ENCODE results near the gene SLC6A19.

The SLC6A19 gene

DNA sequence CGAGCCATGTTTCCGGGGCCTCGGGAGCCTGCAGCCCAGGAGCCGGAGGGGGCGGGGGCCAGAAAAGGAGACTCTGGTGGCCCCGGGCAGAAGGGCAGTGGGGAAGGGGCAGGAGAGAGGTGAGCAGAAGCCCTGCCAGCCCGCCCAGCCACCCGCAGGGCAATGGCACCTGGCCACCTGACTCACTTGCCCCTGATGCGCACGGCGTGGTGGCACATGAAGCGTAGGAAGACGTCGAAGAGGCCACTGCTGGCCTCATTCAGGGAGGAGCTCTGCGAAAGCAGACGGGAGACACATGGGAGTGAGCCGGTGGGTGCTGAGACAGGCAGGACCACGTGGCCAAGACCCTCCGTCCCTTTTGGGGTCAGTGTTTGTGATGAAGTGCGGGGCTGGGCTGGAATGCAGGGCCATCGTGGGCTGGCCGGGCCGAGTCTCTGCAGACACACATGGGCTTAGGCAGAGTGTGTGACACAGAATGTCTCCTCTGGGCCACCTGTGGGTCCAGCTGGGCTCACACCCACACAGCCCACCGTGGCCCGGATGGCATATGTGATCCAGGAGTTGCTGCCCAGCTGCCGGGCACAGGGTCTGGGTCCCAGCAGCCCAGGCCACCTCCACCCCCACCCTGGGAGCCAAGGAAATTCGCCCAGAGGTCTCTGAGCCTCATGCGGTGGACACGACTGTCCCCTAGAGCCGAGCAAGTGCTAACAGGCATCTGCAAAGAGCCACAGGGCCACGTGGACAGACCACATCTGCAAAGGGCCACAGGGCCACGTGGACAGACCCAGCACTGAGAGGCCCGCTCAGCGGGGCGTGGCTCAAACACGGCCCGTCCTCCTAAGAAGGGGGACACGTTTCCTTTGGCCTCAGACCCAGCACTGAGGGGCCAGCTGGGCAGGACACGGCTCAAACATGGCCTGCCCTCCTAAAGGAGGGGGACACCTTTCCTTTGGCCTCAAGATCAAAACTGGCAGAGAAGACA is 69.8 kb downstream of the SLC6A19 start:
- no peak for DNase-seq

DNA sequence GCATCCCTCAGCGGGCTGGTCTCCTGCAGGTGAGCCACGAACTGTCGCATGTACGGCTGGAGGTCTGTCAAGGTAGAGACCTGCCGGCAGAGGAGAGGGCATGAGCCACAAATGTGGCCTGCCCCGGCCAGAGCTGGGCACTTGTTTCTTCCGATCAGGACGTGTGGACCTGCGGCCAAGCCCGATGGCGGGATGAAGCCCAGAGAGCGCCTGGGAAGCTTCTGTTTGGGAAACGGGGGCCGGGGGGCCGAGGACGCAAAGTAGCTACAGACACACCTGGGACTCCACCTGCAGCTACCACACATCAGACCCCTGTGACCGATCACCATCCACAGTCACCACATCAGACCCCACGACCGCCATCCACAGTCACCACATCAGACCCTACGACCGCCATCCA is 70.8 kb downstream of the SLC6A19 start:
- no peak for DNase-seq

DNA sequence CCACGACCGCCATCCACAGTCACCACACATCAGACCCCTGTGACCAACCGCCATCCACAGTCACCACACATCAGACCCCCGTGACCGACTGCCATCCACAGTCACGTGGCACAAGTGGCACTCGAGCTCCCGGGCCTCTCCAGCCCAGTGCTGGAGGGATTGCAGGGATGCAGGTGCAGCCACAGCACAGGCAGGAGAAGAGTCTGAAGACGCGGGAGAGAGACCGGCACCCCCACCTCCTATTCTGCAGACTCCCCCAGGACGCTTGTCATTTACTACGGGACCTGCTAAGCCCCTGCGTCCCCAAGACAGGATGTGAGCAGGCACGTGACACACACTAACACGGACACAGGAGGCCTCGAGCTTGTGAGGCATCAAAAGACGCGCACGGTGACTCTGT is 72.3 kb downstream of the SLC6A19 start:
- DNase-seq = no peak

DNA sequence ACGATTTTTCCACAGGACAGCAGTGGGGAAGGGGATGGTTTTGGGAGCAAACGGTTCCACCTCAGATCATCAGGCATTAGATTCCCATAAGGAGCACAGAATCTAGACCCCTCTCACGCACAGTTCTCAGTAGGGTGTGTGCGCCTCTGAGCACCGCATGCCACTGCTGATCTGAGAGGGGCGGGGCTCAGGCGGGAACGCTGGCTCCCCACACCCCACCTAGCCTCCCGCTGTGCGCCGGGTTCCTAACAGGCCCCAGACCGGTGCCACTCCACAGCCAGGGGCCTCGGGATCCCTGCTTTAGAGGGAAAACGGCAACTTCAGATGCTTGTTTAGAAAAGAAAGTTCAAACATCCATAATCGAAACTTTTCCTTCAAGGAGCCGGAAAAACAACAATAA is 73.1 kb downstream of the SLC6A19 start:
- no peak for DNase-seq
